HCT116 (cell line): Measurements from ENCODE around the gene KIF5C. TPM values are rescaled to one million over a fixed set of nuclear protein-coding genes. Genes with fewer than 3 reads are reported as not detected.

Experiments
- ATAC-seq: fragments of 200-7000 bp; cut with Tn5 transposase; 2 replicates; pipeline ENCODE4 v1.9.1; 2020; ENCODE audit warnings: mild to moderate bottlenecking, moderate library complexity
- BruUV-seq: library from RNA; stranded (reverse); fragments of 400-500 nt; replicated peaks from 2 replicates; lab custom pipeline; 2021; lab: Mats Ljungman, UMichigan
- CTCF ChIA-PET: fragments of 300-600 bp; sonication (Branson Sonifier 250); formaldehyde crosslinking; loops from one replicate; lab custom pipeline; 2021; ENCODE audit warnings: antibody characterized with exemption; lab: Charles Lee
- POLR2A ChIA-PET: fragments of 300-600, 350-600 bp; sonication (Branson Sonifier 250); formaldehyde crosslinking; loops from one replicate; lab custom pipeline; 2021; ENCODE audit warnings: antibody characterized with exemption; lab: Charles Lee
- RAD21 ChIA-PET, 2 experiments: fragments of 300-600 bp; sonication (Branson Sonifier 250); formaldehyde crosslinking; loops; one replicate each; lab custom pipeline; 2023; ENCODE audit warnings: low total read pairs in 2 of 2; ENCODE audit not compliant: uncharacterized antibody in 2 of 2, unreplicated experiment in 2 of 2, low non-redundant PET in 1 of 2; lab: Charles Lee
- DNase-seq: peaks from one replicate; pipeline ENCODE4 v3.0.0-alpha.2; 2010; ENCODE audit warnings: low read depth, low spot score
- H2AFZ ChIP-seq: fragments of 200-600 bp; shearing (Covaris generic), sonication (generic); 2 replicates; pipeline ENCODE4 v1.6.1; 2017; ENCODE audit warnings: low read depth, mixed run types, mixed read lengths, antibody characterized with exemption, low read length; ENCODE audit not compliant: poor library complexity, severe bottlenecking
- H3K27ac ChIP-seq: 2 replicates; pipeline ENCODE4 v1.5.1; 2012; ENCODE audit warnings: low read depth, low read length
- H3K27me3 ChIP-seq: fragments of 200-600 bp; sonication (generic); 2 replicates; pipeline ENCODE4 v1.6.1; 2016; ENCODE audit warnings: mixed run types, low read length, mixed read lengths; ENCODE audit not compliant: insufficient read depth
- H3K36me3 ChIP-seq, 2 experiments: fragments of 200-500 bp in 1 of 2; fragments of 200-600 bp in 1 of 2; sonication (Bioruptor generic) in 1 of 2; sonication (generic) in 1 of 2; 2 replicates each; pipeline versions ENCODE4 v1.5.1 to v1.6.1; 2014 to 2016; ENCODE audit warnings: low read length in 2 of 2, inconsistent platforms in 1 of 2, mixed read lengths in 1 of 2, mixed run types in 1 of 2; ENCODE audit not compliant: insufficient read depth in 2 of 2, control insufficient read depth in 1 of 2
- H3K4me1 ChIP-seq, 2 experiments: fragments of 200-600 bp in 1 of 2; sonication (generic) in 1 of 2; 2 replicates each; pipeline versions ENCODE4 v1.5.1 to v1.6.1; 2012 to 2017; ENCODE audit warnings: low read length in 2 of 2, inconsistent platforms in 1 of 2, mild to moderate bottlenecking in 1 of 2, mixed read lengths in 1 of 2, mixed run types in 1 of 2, moderate library complexity in 1 of 2; ENCODE audit not compliant: insufficient read depth in 2 of 2, control insufficient read depth in 1 of 2
- H3K4me2 ChIP-seq: fragments of 200-600 bp; sonication (generic); 2 replicates; pipeline ENCODE4 v1.6.1; 2017; ENCODE audit warnings: mixed run types, low read length, mixed read lengths
- H3K4me3 ChIP-seq, 2 experiments: fragments of 200-600 bp in 1 of 2; sonication (generic) in 1 of 2; replicated peaks in 1 of 2; 2 replicates each; pipeline ENCODE4 v1.5.1; 2011 to 2016; ENCODE audit warnings: low read length in 2 of 2, control low read depth in 1 of 2, low read depth in 1 of 2, mild to moderate bottlenecking in 1 of 2, mixed read lengths in 1 of 2, mixed run types in 1 of 2
- H3K79me2 ChIP-seq: fragments of 200-600 bp; sonication (generic); 2 replicates; pipeline ENCODE4 v1.6.1; 2017; ENCODE audit warnings: mild to moderate bottlenecking, mixed run types, low read length, moderate library complexity, mixed read lengths; ENCODE audit not compliant: insufficient read depth
- H3K9ac ChIP-seq: fragments of 200-600 bp; sonication (generic); 2 replicates; pipeline ENCODE4 v1.6.1; 2016; ENCODE audit warnings: low read length, mixed read lengths
- H3K9me2 ChIP-seq: fragments of 200-600 bp; sonication (generic), shearing (Covaris generic); 2 replicates; pipeline ENCODE4 v1.6.1; 2017; ENCODE audit warnings: mixed run types, mild to moderate bottlenecking, moderate library complexity; ENCODE audit not compliant: insufficient read depth
- H3K9me3 ChIP-seq, 2 experiments: fragments of 200-500 bp in 1 of 2; fragments of 200-600 bp in 1 of 2; sonication (Bioruptor generic) in 1 of 2; sonication (generic) in 1 of 2; 2 replicates each; pipeline ENCODE4 v1.6.1; 2014 to 2017; ENCODE audit warnings: low read length in 2 of 2, mixed read lengths in 2 of 2, inconsistent platforms in 1 of 2, low read depth in 1 of 2, mild to moderate bottlenecking in 1 of 2, mixed run types in 1 of 2, moderate library complexity in 1 of 2; ENCODE audit not compliant: control insufficient read depth in 1 of 2, insufficient read depth in 1 of 2
- H4K20me1 ChIP-seq: fragments of 200-600 bp; sonication (generic), shearing (Covaris generic); 2 replicates; pipeline ENCODE4 v1.6.1; 2017; ENCODE audit warnings: mixed run types, mild to moderate bottlenecking, moderate library complexity; ENCODE audit not compliant: insufficient read depth
- ATF3 ChIP-seq: IDR thresholded peaks from 2 replicates; pipeline ENCODE4 v1.6.1; 2012
- CBX3 ChIP-seq: IDR thresholded peaks from 2 replicates; pipeline ENCODE4 v1.6.1; 2012; ENCODE audit warnings: low read depth
- CEBPB ChIP-seq: IDR thresholded peaks from 2 replicates; pipeline ENCODE4 v1.6.1; 2012; ENCODE audit warnings: low read depth
- CTCF ChIP-seq, 3 experiments: fragments of 200-600 bp in 1 of 3; sonication (generic) in 1 of 3; IDR thresholded peaks in 2 of 3; conservative IDR thresholded peaks in 1 of 3; 2 replicates each; pipeline ENCODE4 v1.5.1; 2012 to 2017; ENCODE audit warnings: low read depth in 2 of 3, low read length in 2 of 3, antibody characterized with exemption in 1 of 3, borderline replicate concordance in 1 of 3, control low read depth in 1 of 3, mild to moderate bottlenecking in 1 of 3, mixed read lengths in 1 of 3, mixed run types in 1 of 3, moderate library complexity in 1 of 3; ENCODE audit not compliant: insufficient read depth in 1 of 3
- EZH2 ChIP-seq: fragments of 200-600 bp; sonication (generic); IDR thresholded peaks from 2 replicates; pipeline ENCODE4 v1.6.1; 2017; ENCODE audit warnings: antibody characterized with exemption, mixed run types
- EZH2phosphoT487 ChIP-seq: fragments of 200-600 bp; IDR thresholded peaks from 2 replicates; pipeline ENCODE4 v1.6.1; 2018; ENCODE audit warnings: antibody characterized with exemption, borderline replicate concordance
- JUND ChIP-seq: IDR thresholded peaks from 2 replicates; pipeline ENCODE4 v1.6.1; 2012
- POLR2A ChIP-seq: IDR thresholded peaks from 2 replicates; pipeline ENCODE4 v1.7.0; 2011; ENCODE audit warnings: borderline replicate concordance; ENCODE audit not compliant: insufficient read depth, insufficient read length; ENCODE audit errors: extremely low read depth
- RAD21 ChIP-seq: IDR thresholded peaks from 2 replicates; pipeline ENCODE4 v1.6.1; 2012; ENCODE audit warnings: low read depth, mild to moderate bottlenecking
- SIN3A ChIP-seq: IDR thresholded peaks from 2 replicates; pipeline ENCODE4 v1.6.1; 2012; ENCODE audit warnings: low read depth
- SP1 ChIP-seq: IDR thresholded peaks from 2 replicates; pipeline ENCODE4 v1.6.1; 2012; ENCODE audit warnings: low read depth
- SRF ChIP-seq: IDR thresholded peaks from 2 replicates; pipeline ENCODE4 v1.6.1; 2012; ENCODE audit warnings: low read depth
- TCF7L2 ChIP-seq: IDR thresholded peaks from 2 replicates; pipeline ENCODE4 v1.7.0; 2011; ENCODE audit warnings: borderline replicate concordance, inconsistent platforms; ENCODE audit not compliant: insufficient read depth, insufficient read length; ENCODE audit errors: extremely low read depth
- ZBTB33 ChIP-seq: IDR thresholded peaks from 2 replicates; pipeline ENCODE4 v1.6.1; 2011; ENCODE audit warnings: mild to moderate bottlenecking, low read length, moderate library complexity; ENCODE audit not compliant: insufficient replicate concordance; ENCODE audit errors: extremely low read depth
- ZFX ChIP-seq: fragments of 450-650 bp; IDR thresholded peaks from 2 replicates; pipeline ENCODE4 v1.6.1; 2017
- ZNF274 ChIP-seq: fragments of 200-500 bp; sonication (Bioruptor generic); IDR thresholded peaks from 2 replicates; pipeline ENCODE4 v1.6.1; 2014; ENCODE audit warnings: mild to moderate bottlenecking, low read depth, low read length, inconsistent platforms
- intact Hi-C: fragments of 100-400 bp; cut with micrococcal nuclease; formaldehyde crosslinking; loops from 2 replicates; pipeline ENCODE4 v1.10.0; 2022
- total RNA-seq: library from RNA; stranded (reverse); gene quantifications from one replicate; pipeline ENCODE4 v1.2.1, GENCODE V29; 2021; ENCODE audit not compliant: unreplicated experiment

KIF5C gene
- total RNA-seq, 1 experiment from 2014 or later: 6.5 TPM

- no peaks in the 10 kb centered on the region for H3K27me3 ChIP-seq
- CTCF ChIA-PET: no interaction called here
Measured at GRCh38 chr2:149005471-149006077, 130.5 kb downstream of the KIF5C start.

More at GRCh38 chr2:149005471-149006077, 130.5 kb downstream of the KIF5C start:
- no TSS peak for BruUV-seq
- no peak overlapping the region for H3K4me3 ChIP-seq
- intact Hi-C loops: no loop called here
- no peaks in the 10 kb centered on the region for H3K4me1 ChIP-seq
- H4K20me1 ChIP-seq: no peaks in the 10 kb centered on the region
- H3K79me2 ChIP-seq: no peaks in the 10 kb centered on the region
- no peak overlapping the region for H3K4me2 ChIP-seq
- no peaks in the 10 kb centered on the region for H3K36me3 ChIP-seq
- H3K9me3 ChIP-seq: no peaks in the 10 kb centered on the region
- H3K27ac ChIP-seq: no peak overlapping the region
- POLR2A ChIA-PET: no interaction called here
- no peak overlapping the region for H3K9ac ChIP-seq
- H3K9me2 ChIP-seq: no peaks in the 10 kb centered on the region
- RAD21 ChIA-PET: no interaction called here
- no peak overlapping the region for H2AFZ ChIP-seq
- DNase-seq: no peak
- TF ChIP-seq TCF7L2: no peak
- no peak for TF ChIP-seq CBX3
- no peak for TF ChIP-seq ATF3
- no peak for TF ChIP-seq RAD21
- no peak for TF ChIP-seq CEBPB
- no peak for TF ChIP-seq ZNF274
- TF ChIP-seq ZFX: no peak
- TF ChIP-seq ZBTB33: no peak
- TF ChIP-seq EZH2phosphoT487: no peak
- no peak for TF ChIP-seq SP1
- no peak for TF ChIP-seq EZH2
- no peak for TF ChIP-seq SRF
- no peak for TF ChIP-seq POLR2A
- TF ChIP-seq JUND: no peak
- TF ChIP-seq CTCF (IDR thresholded peaks at IDR 0.05 in 2 of 3, conservative IDR thresholded peaks at IDR 0.05 in 1 of 3; ENCODE audit: borderline replicate concordance in 1 of 3, insufficient read depth in 1 of 3, low read depth in 2 of 3, low read length in 2 of 3): no peak
- TF ChIP-seq SIN3A: no peak
- ATAC-seq: no peak
